Prostate gland (tissue), 2 donors: ENCODE measurements around the gene FGF10. TPM values are rescaled to one million over a fixed set of nuclear protein-coding genes. Genes with fewer than 3 reads are reported as not detected.

Experiments
- DNase-seq: peaks from one replicate; pipeline ENCODE4 v3.0.0-alpha.2; 2019; ENCODE audit warnings: low spot score
- H3K27ac ChIP-seq, 2 donors: fragments of 200-600 bp; sonication (generic); 2 replicates each; pipeline ENCODE4 v1.5.1; 2017 to 2019
- H3K27me3 ChIP-seq: fragments of 200-600 bp; sonication (generic); replicated peaks from 2 replicates; pipeline ENCODE4 v1.5.1; 2019; ENCODE audit not compliant: insufficient read depth
- H3K36me3 ChIP-seq, 2 donors: fragments of 200-600 bp; sonication (generic); 1 replicate in 1 of 2; 2 replicates in 1 of 2; pipeline versions ENCODE4 v1.5.1 to v1.8.1; 2017 to 2019
- H3K4me1 ChIP-seq: fragments of 200-600 bp; sonication (generic); replicated peaks from 2 replicates; pipeline ENCODE4 v1.5.1; 2019
- H3K4me3 ChIP-seq, 2 donors: fragments of 200-600 bp; sonication (generic); 2 replicates each; pipeline ENCODE4 v1.5.1; 2017 to 2019
- H3K9me3 ChIP-seq: fragments of 200-600 bp; sonication (generic); 2 replicates; pipeline ENCODE4 v1.5.1; 2017
- CTCF ChIP-seq, 4 experiments: fragments of 200-600 bp in 2 of 4; fragments of 450-650 bp in 2 of 4; sonication (generic) in 2 of 4; IDR thresholded peaks; 1 replicate in 3 of 4; 2 replicates in 1 of 4; pipeline ENCODE4 v1.5.1; 2016 to 2019; ENCODE audit warnings: antibody characterized with exemption in 4 of 4, mild to moderate bottlenecking in 2 of 4, moderate library complexity in 2 of 4
- POLR2A ChIP-seq: fragments of 450-650 bp; IDR thresholded peaks from one replicate; pipeline ENCODE4 v1.6.1; 2016; ENCODE audit warnings: antibody characterized with exemption, mild to moderate bottlenecking
- POLR2AphosphoS5 ChIP-seq: sonication (generic); formaldehyde crosslinking; IDR thresholded peaks from one replicate; pipeline ENCODE4 v1.6.1; 2017; ENCODE audit warnings: antibody characterized with exemption
- WGBS: methylation state at CpG from one replicate; pipeline ENCODE4 v1.1.5; 2018; 5-methylcytosine and 5-hydroxymethylcytosine counted together
- intact Hi-C: fragments of 100-400 bp; cut with DNase I; formaldehyde crosslinking; loops from one replicate; pipeline ENCODE4 v1.14.2; 2022
- total RNA-seq, 2 donors: library from RNA; depleted of rRNA; stranded (reverse); fragments of >200 nt; gene quantifications; one replicate each; pipeline ENCODE4 v1.1.0, GENCODE V29; 2016

The FGF10 gene
- total RNA-seq, 2 donors from 2014 or later: 3.1 to 6.9 TPM

- Histone ChIP-seq H3K4me3 (no peak overlapping the region), H3K27ac (no peak overlapping the region), H3K4me1 (no peaks in the 10 kb centered on the region), H3K9me3 (no peaks in the 10 kb centered on the region), H3K27me3 (no peaks in the 10 kb centered on the region), H3K36me3 (no peaks in the 10 kb centered on the region)
- intact Hi-C loops: no loop called here
- TF ChIP-seq POLR2AphosphoS5 (no peak), POLR2A (no peak), CTCF (IDR thresholded peaks at IDR 0.05) (no peak)
- DNase-seq: no peak
- WGBS: 62% methylated on average over 4 of the region's 4 CpGs
Observed at GRCh38 chr5:44299394-44299793, 89.8 kb downstream of the FGF10 start.

GRCh38 chr5:44294516-44294915 is 94.7 kb downstream of the FGF10 start:
- no peak for DNase-seq
- intact Hi-C loops: no loop called here
- 81% methylated on average over 2 of the region's 2 CpGs for WGBS

GRCh38 chr5:44292736-44293135 is 96.5 kb downstream of the FGF10 start:
- Histone ChIP-seq H3K27ac (no peak overlapping the region), H3K4me3 (no peak overlapping the region), H3K36me3 (no peaks in the 10 kb centered on the region), H3K27me3 (no peaks in the 10 kb centered on the region), H3K9me3 (no peaks in the 10 kb centered on the region), H3K4me1 (no peaks in the 10 kb centered on the region)
- WGBS: 74% methylated on average over 2 of the region's 2 CpGs
- DNase-seq: no peak
- intact Hi-C loops: no loop called here
- TF ChIP-seq POLR2AphosphoS5 (no peak), CTCF (IDR thresholded peaks at IDR 0.05) (no peak), POLR2A (no peak)

More at GRCh38 chr5:44294516-44294915, 94.7 kb downstream of the FGF10 start:
- TF ChIP-seq POLR2AphosphoS5: no peak
- Histone ChIP-seq H3K36me3 (no peaks in the 10 kb centered on the region), H3K4me1 (no peaks in the 10 kb centered on the region), H3K4me3 (no peak overlapping the region), H3K27me3 (no peaks in the 10 kb centered on the region), H3K27ac (no peak overlapping the region), H3K9me3 (no peaks in the 10 kb centered on the region)

- no peaks in the 10 kb centered on the region for H3K36me3 ChIP-seq
- no peaks in the 10 kb centered on the region for H3K9me3 ChIP-seq
- WGBS: 75% methylated on average over 3 of the region's 3 CpGs
- DNase-seq: no peak
- intact Hi-C loops: no loop called here
- H3K4me3 ChIP-seq: no peak overlapping the region
- H3K27me3 ChIP-seq: no peaks in the 10 kb centered on the region
- no peaks in the 10 kb centered on the region for H3K4me1 ChIP-seq
- H3K27ac ChIP-seq: no peak overlapping the region
- TF ChIP-seq CTCF (IDR thresholded peaks at IDR 0.05): no peak
Observed at GRCh38 chr5:44278469-44278868, 110.8 kb downstream of the FGF10 start.

- no peak for TF ChIP-seq POLR2A
- TF ChIP-seq POLR2AphosphoS5: no peak
- TF ChIP-seq CTCF (IDR thresholded peaks at IDR 0.05): no peak
- Histone ChIP-seq H3K9me3 (no peaks in the 10 kb centered on the region), H3K4me1 (no peaks in the 10 kb centered on the region), H3K4me3 (no peak overlapping the region), H3K27ac (no peak overlapping the region), H3K36me3 (no peaks in the 10 kb centered on the region), H3K27me3 (no peaks in the 10 kb centered on the region)
- 54% methylated on average over 1 of the region's 1 CpG for WGBS
- DNase-seq: no peak
- intact Hi-C loops: no loop called here
Observed at GRCh38 chr5:44275908-44276307, 113.3 kb downstream of the FGF10 start.
